GM12873 (cell line): ENCODE data around the gene GPR84.

Experiments used
- CTCF ChIP-seq: IDR thresholded peaks from 2 replicates; pipeline ENCODE4 v1.5.1; 2012; ENCODE audit warnings: low read depth, mild to moderate bottlenecking, moderate library complexity, low read length, control low read depth; ENCODE audit not compliant: insufficient read depth; ENCODE audit errors: missing control alignments

The GPR84 gene

GRCh38 chr12:54363618-54364017 is 668 bp downstream of the GPR84 start:
- TF ChIP-seq CTCF, result no peak

- TF ChIP-seq CTCF, result no peak
Observed at GRCh38 chr12:54363047-54363446, 1.2 kb downstream of the GPR84 start.

GRCh38 chr12:54360717-54361456 is 3.4 kb downstream of the GPR84 start:
- peak; percentile 90 for TF ChIP-seq CTCF

- no peak for TF ChIP-seq CTCF
Observed at GRCh38 chr12:54359762-54360351, 4.4 kb downstream of the GPR84 start.

- TF ChIP-seq CTCF, result no peak
Observed at GRCh38 chr12:54358945-54359761, 5.1 kb downstream of the GPR84 start.

- TF ChIP-seq CTCF, result no peak
Observed at GRCh38 chr12:54358191-54358944, 5.9 kb downstream of the GPR84 start.

- TF ChIP-seq CTCF, result no peak
Observed at GRCh38 chr12:54357506-54358190, 6.6 kb downstream of the GPR84 start.
